SK-N-SH (cell line): Measurements from ENCODE around the gene RRP9.
A peak's percentile ranks its signal among the peaks of the same experiment; 100 is the strongest.

Experiments
- CTCF ChIP-seq: fragments of 200-600 bp; sonication (generic); IDR thresholded peaks from 2 replicates; pipeline ENCODE4 v1.6.1; 2017; ENCODE audit warnings: antibody characterized with exemption, mild to moderate bottlenecking, moderate library complexity
- GATA2 ChIP-seq: sonication (generic); formaldehyde crosslinking; IDR thresholded peaks from 2 replicates; pipeline ENCODE4 v1.5.0; 2020; ENCODE audit warnings: mild to moderate bottlenecking, missing genetic modification reagents
- JUND ChIP-seq: IDR thresholded peaks from 2 replicates; pipeline ENCODE4 v1.4.0; 2012
- MAX ChIP-seq: IDR thresholded peaks from 2 replicates; pipeline ENCODE4 v1.4.0; 2012; ENCODE audit warnings: low read depth
- POLR2AphosphoS5 ChIP-seq: IDR thresholded peaks from 2 replicates; pipeline ENCODE4 v1.6.1; 2012; ENCODE audit warnings: low read depth, low read length
- RAD21 ChIP-seq: IDR thresholded peaks from 2 replicates; pipeline ENCODE4 v1.6.1; 2012; ENCODE audit warnings: mild to moderate bottlenecking, low read length
- TAF1 ChIP-seq: IDR thresholded peaks from 2 replicates; pipeline ENCODE4 v1.6.1; 2012; ENCODE audit warnings: low read depth, mild to moderate bottlenecking, low read length, moderate library complexity, borderline replicate concordance
- USF1 ChIP-seq: IDR thresholded peaks from 2 replicates; pipeline ENCODE4 v1.4.0; 2012; ENCODE audit warnings: low read depth, borderline replicate concordance
- USF2 ChIP-seq: fragments of 150-350 bp; IDR thresholded peaks from 2 replicates; pipeline ENCODE4 v1.6.1; 2017; ENCODE audit warnings: antibody characterized with exemption, low read length, low read depth, borderline replicate concordance
- YY1 ChIP-seq: IDR thresholded peaks from 2 replicates; pipeline ENCODE4 v1.4.0; 2012; ENCODE audit warnings: low read depth, mild to moderate bottlenecking

- TF ChIP-seq GATA2, result no peak
- TF ChIP-seq JUND, result no peak
- TF ChIP-seq TAF1, result no peak
- peak; percentile 65 for TF ChIP-seq CTCF
- no peak for TF ChIP-seq POLR2AphosphoS5
- peak; percentile 11; the same call in 1 of the 2 replicates for TF ChIP-seq RAD21
- no peak for TF ChIP-seq USF1
- TF ChIP-seq YY1, result no peak
- TF ChIP-seq MAX, result no peak
- TF ChIP-seq USF2, result no peak
Observed at GRCh38 chr3:51982352-51982837, 40.7 kb upstream of the RRP9 start.
